ENCODE measurements around the gene SLC11A2. TPM values are rescaled to one million over a fixed set of nuclear protein-coding genes. Genes with fewer than 3 reads are reported as not detected.

The SLC11A2 gene
- polyA plus RNA-seq, 1 donor (not counting 4 experiments of a cell fraction or from before 2014, with no cell fraction given) = 38.9 TPM

DNA sequence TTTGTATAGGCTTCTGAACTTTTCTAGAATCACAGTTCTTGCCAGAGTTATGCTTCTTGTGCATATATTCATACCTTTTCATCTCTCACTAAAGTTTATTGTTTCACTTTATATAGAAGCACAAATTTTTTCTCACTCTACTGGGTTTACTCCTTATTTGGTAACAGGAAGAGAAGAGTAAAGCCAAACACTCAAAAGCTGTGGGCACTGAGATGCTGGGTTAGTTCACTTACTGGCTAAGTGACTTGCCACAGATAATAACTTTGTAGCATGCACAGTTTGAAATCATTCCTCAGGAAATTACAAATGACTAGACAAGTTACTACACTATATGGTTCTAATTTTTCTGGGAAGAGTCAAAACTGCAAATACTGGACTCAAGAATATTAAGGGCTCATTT lies 66.1 kb downstream of the SLC11A2 start:
- Histone ChIP-seq H3K4me1 (ENCODE audit: control insufficient read depth, extremely low read depth, insufficient read depth, low read length) (no peaks in the 10 kb centered on the region), H3K79me2 (ENCODE audit: control insufficient read depth, insufficient read depth, low read length) (no peaks in the 10 kb centered on the region), H3K36me3 (ENCODE audit: control insufficient read depth in 2 of 2, extremely low read depth in 1 of 2, insufficient read depth in 2 of 2, low read length in 2 of 2) (no peaks in the 10 kb centered on the region), H3K4me2 (ENCODE audit: control insufficient read depth, extremely low read depth, insufficient read depth, low read depth, low read length) (no peak overlapping the region), H3K9me3 (ENCODE audit: control insufficient read depth, low read depth, low read length) (no peaks in the 10 kb centered on the region), H3K9ac (ENCODE audit: control insufficient read depth, extremely low read depth, insufficient read depth, low read length) (no peak overlapping the region), H4K20me1 (ENCODE audit: control insufficient read depth, extremely low read depth, insufficient read depth, low read length) (no peaks in the 10 kb centered on the region), H3K9me1 (ENCODE audit: control insufficient read depth, extremely low read depth, insufficient read depth, low read length) (no peaks in the 10 kb centered on the region), H3K4me3 (ENCODE audit: control insufficient read depth in 2 of 3, extremely low read depth in 1 of 3, insufficient read depth in 2 of 3, low read depth in 1 of 3, low read length in 3 of 3) (no peak overlapping the region), H2AFZ (ENCODE audit: control insufficient read depth, low read length) (no peak overlapping the region), H3K27me3 (ENCODE audit: control insufficient read depth, extremely low read depth, insufficient read depth, low read length) (no peaks in the 10 kb centered on the region), H3K27ac (ENCODE audit: control insufficient read depth, insufficient read depth, low read length) (no peak overlapping the region)
- dilution Hi-C loops (cut with MboI; ENCODE audit: extremely low pct_ligation_motif_present, low sequenced_read_pairs) = no loop called here
- FAIRE-seq (no peak), DNase-seq (ENCODE audit: low read depth, low spot score) (no peak)
- TF ChIP-seq, protein P1, sequence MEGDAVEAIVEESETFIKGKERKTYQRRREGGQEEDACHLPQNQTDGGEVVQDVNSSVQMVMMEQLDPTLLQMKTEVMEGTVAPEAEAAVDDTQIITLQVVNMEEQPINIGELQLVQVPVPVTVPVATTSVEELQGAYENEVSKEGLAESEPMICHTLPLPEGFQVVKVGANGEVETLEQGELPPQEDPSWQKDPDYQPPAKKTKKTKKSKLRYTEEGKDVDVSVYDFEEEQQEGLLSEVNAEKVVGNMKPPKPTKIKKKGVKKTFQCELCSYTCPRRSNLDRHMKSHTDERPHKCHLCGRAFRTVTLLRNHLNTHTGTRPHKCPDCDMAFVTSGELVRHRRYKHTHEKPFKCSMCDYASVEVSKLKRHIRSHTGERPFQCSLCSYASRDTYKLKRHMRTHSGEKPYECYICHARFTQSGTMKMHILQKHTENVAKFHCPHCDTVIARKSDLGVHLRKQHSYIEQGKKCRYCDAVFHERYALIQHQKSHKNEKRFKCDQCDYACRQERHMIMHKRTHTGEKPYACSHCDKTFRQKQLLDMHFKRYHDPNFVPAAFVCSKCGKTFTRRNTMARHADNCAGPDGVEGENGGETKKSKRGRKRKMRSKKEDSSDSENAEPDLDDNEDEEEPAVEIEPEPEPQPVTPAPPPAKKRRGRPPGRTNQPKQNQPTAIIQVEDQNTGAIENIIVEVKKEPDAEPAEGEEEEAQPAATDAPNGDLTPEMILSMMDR (optimal IDR thresholded peaks at IDR 0.05 in 1 of 3, IDR thresholded peaks at IDR 0.05 in 1 of 3, conservative IDR thresholded peaks at IDR 0.05 in 1 of 3; ENCODE audit: extremely low read depth in 1 of 3, insufficient read depth in 2 of 3, low read length in 3 of 3) = no peak

DNA sequence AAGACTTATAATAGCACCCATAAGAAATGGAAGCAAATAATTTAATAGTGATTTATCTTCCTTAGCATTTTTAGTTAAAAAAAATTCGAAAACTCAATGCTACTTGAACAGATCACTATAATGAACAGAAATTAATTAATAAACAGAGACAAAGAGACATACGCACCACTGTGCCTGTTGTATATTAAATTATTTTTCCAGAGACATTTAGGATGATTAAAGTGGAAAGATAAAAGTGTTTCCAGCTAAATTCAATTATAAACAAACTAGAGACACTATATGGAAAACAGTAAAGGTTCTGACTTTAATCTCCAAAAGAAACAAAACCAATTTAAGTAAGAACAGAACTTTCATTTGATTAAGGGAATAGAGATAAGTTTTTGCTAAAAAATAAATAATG lies 70.5 kb downstream of the SLC11A2 start:
- FAIRE-seq (no peak), DNase-seq (ENCODE audit: low read depth, low spot score) (no peak)
- Histone ChIP-seq H3K27ac (ENCODE audit: control insufficient read depth, insufficient read depth, low read length) (no peak overlapping the region), H3K4me2 (ENCODE audit: control insufficient read depth, extremely low read depth, insufficient read depth, low read depth, low read length) (no peak overlapping the region), H3K9ac (ENCODE audit: control insufficient read depth, extremely low read depth, insufficient read depth, low read length) (no peak overlapping the region), H3K79me2 (ENCODE audit: control insufficient read depth, insufficient read depth, low read length) (no peaks in the 10 kb centered on the region), H2AFZ (ENCODE audit: control insufficient read depth, low read length) (no peak overlapping the region), H3K27me3 (ENCODE audit: control insufficient read depth, extremely low read depth, insufficient read depth, low read length) (no peaks in the 10 kb centered on the region), H3K9me1 (ENCODE audit: control insufficient read depth, extremely low read depth, insufficient read depth, low read length) (no peaks in the 10 kb centered on the region), H4K20me1 (ENCODE audit: control insufficient read depth, extremely low read depth, insufficient read depth, low read length) (no peaks in the 10 kb centered on the region), H3K4me3 (ENCODE audit: control insufficient read depth in 2 of 3, extremely low read depth in 1 of 3, insufficient read depth in 2 of 3, low read depth in 1 of 3, low read length in 3 of 3) (no peak overlapping the region), H3K9me3 (ENCODE audit: control insufficient read depth, low read depth, low read length) (no peaks in the 10 kb centered on the region), H3K4me1 (ENCODE audit: control insufficient read depth, extremely low read depth, insufficient read depth, low read length) (no peaks in the 10 kb centered on the region), H3K36me3 (ENCODE audit: control insufficient read depth in 2 of 2, extremely low read depth in 1 of 2, insufficient read depth in 2 of 2, low read length in 2 of 2) (no peaks in the 10 kb centered on the region)
- TF ChIP-seq EZH2 (IDR thresholded peaks at IDR 0.05; ENCODE audit: low read length) = no peak
- TF ChIP-seq, protein P1 (optimal IDR thresholded peaks at IDR 0.05 in 1 of 3, IDR thresholded peaks at IDR 0.05 in 1 of 3, conservative IDR thresholded peaks at IDR 0.05 in 1 of 3; ENCODE audit: extremely low read depth in 1 of 3, insufficient read depth in 2 of 3, low read length in 3 of 3) = no peak
- dilution Hi-C loops (cut with MboI; ENCODE audit: extremely low pct_ligation_motif_present, low sequenced_read_pairs) = no loop called here
